SK-N-SH (cell line): ENCODE data around the gene CLDN7. TPM values are rescaled to one million over a fixed set of nuclear protein-coding genes. Genes with fewer than 3 reads are reported as not detected.

ENCODE experiments used
- CTCF ChIA-PET: fragments of 300-600, 350-600 bp; formaldehyde crosslinking; extraction: SDS; loops from one replicate; lab custom pipeline; 2021; lab: Yijun Ruan, JAX
- POLR2A ChIA-PET: fragments of 350-600 bp; sonication (Branson Sonifier 250); formaldehyde crosslinking; extraction: SDS; loops from one replicate; lab custom pipeline; 2020; ENCODE audit warnings: antibody characterized with exemption, inconsistent platforms; lab: Yijun Ruan, JAX
- DNase-seq: peaks from one replicate; pipeline ENCODE4 v3.0.0; 2012
- H2AFZ ChIP-seq: fragments of 200-600 bp; sonication (generic); 2 replicates; pipeline ENCODE4 v1.8.1; 2016; ENCODE audit warnings: antibody characterized with exemption, mild to moderate bottlenecking, low read depth
- H3F3A ChIP-seq: fragments of 200-600 bp; sonication (generic); replicated peaks from 2 replicates; pipeline ENCODE3; 2016; ENCODE audit warnings: antibody characterized with exemption, mild to moderate bottlenecking; ENCODE audit not compliant: insufficient read depth
- H3K27ac ChIP-seq, 2 experiments: fragments of 200-500 bp in 1 of 2; fragments of 200-600 bp in 1 of 2; sonication (Bioruptor generic) in 1 of 2; sonication (generic), shearing (Covaris generic) in 1 of 2; 2 replicates each; pipeline versions ENCODE4 v1.5.1 to v1.6.1; 2014 to 2016; ENCODE audit warnings: low read depth in 2 of 2, inconsistent platforms in 1 of 2, low read length in 1 of 2, mild to moderate bottlenecking in 1 of 2, mixed read lengths in 1 of 2
- H3K27me3 ChIP-seq: fragments of 200-600 bp; sonication (generic), shearing (Covaris generic); 2 replicates; pipeline ENCODE4 v1.6.1; 2016; ENCODE audit warnings: mixed run types; ENCODE audit not compliant: insufficient read depth
- H3K36me3 ChIP-seq, 2 experiments: fragments of 200-500 bp in 1 of 2; fragments of 200-600 bp in 1 of 2; sonication (Bioruptor generic) in 1 of 2; sonication (generic) in 1 of 2; replicated peaks in 1 of 2; 2 replicates each; pipeline versions ENCODE3 to v1.5.1; 2014 to 2016; ENCODE audit warnings: low read length in 1 of 2, mild to moderate bottlenecking in 1 of 2; ENCODE audit not compliant: insufficient read depth in 2 of 2, control insufficient read depth in 1 of 2
- H3K4me1 ChIP-seq, 2 experiments: fragments of 200-500 bp in 1 of 2; fragments of 200-600 bp in 1 of 2; sonication (Bioruptor generic) in 1 of 2; sonication (generic), shearing (Covaris generic) in 1 of 2; 2 replicates each; pipeline versions ENCODE4 v1.5.1 to v1.6.1; 2014 to 2016; ENCODE audit warnings: low read depth in 1 of 2, low read length in 1 of 2, mixed run types in 1 of 2; ENCODE audit not compliant: insufficient read depth in 2 of 2, control insufficient read depth in 1 of 2
- H3K4me2 ChIP-seq: fragments of 200-600 bp; sonication (generic), shearing (Covaris generic); 2 replicates; pipeline ENCODE4 v1.6.1; 2017; ENCODE audit warnings: mixed run types
- H3K4me3 ChIP-seq, 2 experiments: fragments of 200-500 bp in 1 of 2; fragments of 200-600 bp in 1 of 2; sonication (Bioruptor generic) in 1 of 2; sonication (generic), shearing (Covaris generic) in 1 of 2; 2 replicates each; pipeline versions ENCODE4 v1.5.1 to v1.8.1; 2014 to 2016; ENCODE audit warnings: low read depth in 2 of 2, inconsistent platforms in 1 of 2, low read length in 1 of 2, mild to moderate bottlenecking in 1 of 2, mixed read lengths in 1 of 2, moderate library complexity in 1 of 2
- H3K79me2 ChIP-seq: fragments of 200-600 bp; sonication (generic); 2 replicates; pipeline ENCODE4 v1.8.1; 2017; ENCODE audit warnings: mild to moderate bottlenecking; ENCODE audit not compliant: insufficient read depth
- H3K9ac ChIP-seq: fragments of 200-600 bp; sonication (generic); 2 replicates; pipeline ENCODE4 v1.6.1; 2017; ENCODE audit warnings: mixed run types
- H3K9me2 ChIP-seq: fragments of 200-600 bp; sonication (generic); 2 replicates; pipeline ENCODE4 v1.6.1; 2017; ENCODE audit warnings: mixed run types
- H3K9me3 ChIP-seq: fragments of 200-600 bp; sonication (generic); 2 replicates; pipeline ENCODE4 v1.6.1; 2017; ENCODE audit warnings: mixed run types, mild to moderate bottlenecking, moderate library complexity
- H4K20me1 ChIP-seq: fragments of 200-600 bp; sonication (generic); 2 replicates; pipeline ENCODE4 v1.6.1; 2017; ENCODE audit warnings: mild to moderate bottlenecking, mixed run types; ENCODE audit not compliant: insufficient read depth
- CHD2 ChIP-seq: fragments of 150-350 bp; IDR thresholded peaks from 2 replicates; pipeline ENCODE4 v1.6.1; 2018; ENCODE audit warnings: low read length; ENCODE audit not compliant: partially characterized antibody
- ELF1 ChIP-seq: IDR thresholded peaks from 2 replicates; pipeline ENCODE4 v1.4.0; 2012
- EP300 ChIP-seq, 2 experiments: IDR thresholded peaks; 2 replicates each; pipeline versions ENCODE4 v1.4.0 to v1.6.1; 2012; ENCODE audit warnings: borderline replicate concordance in 1 of 2, low read depth in 1 of 2, low read length in 1 of 2
- FOSL2 ChIP-seq: IDR thresholded peaks from 2 replicates; pipeline ENCODE4 v1.4.0; 2012; ENCODE audit warnings: low read depth, mild to moderate bottlenecking, moderate library complexity, borderline replicate concordance
- GATA2 ChIP-seq: sonication (generic); formaldehyde crosslinking; IDR thresholded peaks from 2 replicates; pipeline ENCODE4 v1.5.0; 2020; ENCODE audit warnings: mild to moderate bottlenecking, missing genetic modification reagents
- MEF2A ChIP-seq: IDR thresholded peaks from 2 replicates; pipeline ENCODE4 v1.4.0; 2012; ENCODE audit warnings: low read depth, borderline replicate concordance
- MXI1 ChIP-seq: IDR thresholded peaks from 2 replicates; pipeline ENCODE4 v1.6.1; 2012; ENCODE audit warnings: mild to moderate bottlenecking, low read depth, low read length, improper control_type of control experiment
- NFIC ChIP-seq: IDR thresholded peaks from 2 replicates; pipeline ENCODE4 v1.4.0; 2012; ENCODE audit warnings: borderline replicate concordance
- NRF1 ChIP-seq: IDR thresholded peaks from 2 replicates; pipeline ENCODE4 v1.6.1; 2012; ENCODE audit warnings: low read depth, mild to moderate bottlenecking, low read length
- RAD21 ChIP-seq: IDR thresholded peaks from 2 replicates; pipeline ENCODE4 v1.6.1; 2012; ENCODE audit warnings: mild to moderate bottlenecking, low read length
- RCOR1 ChIP-seq: fragments of 150-350 bp; IDR thresholded peaks from 2 replicates; pipeline ENCODE4 v1.6.1; 2017; ENCODE audit warnings: antibody characterized with exemption, low read length
- SIN3A ChIP-seq: IDR thresholded peaks from 2 replicates; pipeline ENCODE4 v1.6.1; 2012; ENCODE audit warnings: low read depth, mild to moderate bottlenecking, low read length, moderate library complexity, borderline replicate concordance
- SMC3 ChIP-seq: IDR thresholded peaks from 2 replicates; pipeline ENCODE4 v1.6.1; 2012; ENCODE audit warnings: low read depth, low read length, improper control_type of control experiment
- TEAD4 ChIP-seq: IDR thresholded peaks from 2 replicates; pipeline ENCODE4 v1.4.0; 2012; ENCODE audit warnings: mild to moderate bottlenecking, borderline replicate concordance; ENCODE audit not compliant: insufficient read depth
- WGBS: methylation state at CpG from one replicate; pipeline ENCODE4 v1.1.6; 2017; ENCODE audit warnings: low lambda C conversion rate; 5-methylcytosine and 5-hydroxymethylcytosine counted together
- polyA plus RNA-seq, 3 experiments: library from polyadenylated mRNA; depleted of rRNA; stranded (reverse); fragments of >200 nt; gene quantifications; 2 replicates each; pipeline ENCODE4 v1.2.3, GENCODE V29; 2012
- TF ChIP-seq, protein P1 (sequence below): IDR thresholded peaks from 2 replicates; pipeline ENCODE4 v1.4.0; 2012; ENCODE audit warnings: low read depth, borderline replicate concordance
- TF ChIP-seq, protein P2 (sequence below): IDR thresholded peaks from 2 replicates; pipeline ENCODE4 v1.4.0; 2012; ENCODE audit warnings: low read depth
- TF ChIP-seq, protein P3 (sequence below): fragments of 200-600 bp; sonication (generic); IDR thresholded peaks from 2 replicates; pipeline ENCODE4 v1.6.1; 2017; ENCODE audit warnings: antibody characterized with exemption, mild to moderate bottlenecking, moderate library complexity
- TF ChIP-seq, protein P4 (sequence below): IDR thresholded peaks from 2 replicates; pipeline ENCODE4; 2012
- TF ChIP-seq, protein P5 (sequence below): fragments of 150-350 bp; IDR thresholded peaks from 2 replicates; pipeline ENCODE4 v1.6.1; 2016; ENCODE audit warnings: mild to moderate bottlenecking, low read depth, low read length

CLDN7 gene
- polyA plus RNA-seq, 1 of the 3 experiments (the other 2 are of a cell fraction) = 5.0 TPM

DNA sequence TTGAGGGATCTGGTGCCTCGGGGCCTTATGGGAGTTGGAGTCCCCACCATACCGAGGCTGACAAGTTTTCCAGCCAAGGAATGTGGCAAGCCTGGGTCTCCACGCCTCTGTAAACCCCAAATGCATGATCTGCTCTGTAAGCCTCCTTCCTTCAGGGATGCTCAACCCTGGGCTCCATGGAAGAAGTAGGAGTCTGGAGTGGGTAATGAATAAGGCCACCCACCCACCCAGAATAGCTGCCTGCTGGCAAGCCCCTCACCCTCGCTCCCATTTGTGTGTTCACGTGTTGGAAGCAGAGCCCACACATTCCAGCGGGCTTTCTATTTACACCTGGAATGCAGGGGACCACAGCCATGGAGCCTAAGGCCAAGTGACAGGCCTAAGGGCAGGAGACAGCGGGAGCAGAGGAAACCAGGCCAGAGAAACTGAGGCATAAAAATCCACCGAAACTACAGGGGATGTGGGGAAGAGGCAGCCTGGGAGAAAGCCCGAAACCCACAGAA lies 47.1 kb downstream of the CLDN7 start:
- Histone ChIP-seq H3K9ac (peak overlapping the region; percentile 58; the same call in 1 of the 2 replicates), H3K79me2 (peaks cover 54% of the 10 kb centered on the region), H3K27me3 (no peaks in the 10 kb centered on the region), H3K27ac (peak overlapping the region; percentile 88 to 96), H4K20me1 (peaks cover 28% of the 10 kb centered on the region), H3K4me2 (peak overlapping the region; percentile 97), H3F3A (peaks cover 41% of the 10 kb centered on the region), H3K4me1 (peaks cover 26 to 55% of the 10 kb centered on the region in 2 experiments; a peak in 3 of 4 replicates), H3K36me3 (no peaks in the 10 kb centered on the region), H3K9me3 (no peaks in the 10 kb centered on the region), H3K4me3 (peak overlapping the region; percentile 56 to 64), H3K9me2 (no peaks in the 10 kb centered on the region), H2AFZ (no peak overlapping the region)
- DNase-seq = no peak
- WGBS = 11% methylated on average over 9 of the region's 9 CpGs
- no peak for TF ChIP-seq RAD21
- TF ChIP-seq ELF1 = no peak
- TF ChIP-seq MEF2A = no peak
- TF ChIP-seq GATA2 = no peak
- no peak; the same call in 1 of the 2 replicates for TF ChIP-seq RCOR1
- no peak for TF ChIP-seq CHD2
- no peak for TF ChIP-seq FOSL2
- TF ChIP-seq TEAD4 = no peak
- TF ChIP-seq, protein P1, sequence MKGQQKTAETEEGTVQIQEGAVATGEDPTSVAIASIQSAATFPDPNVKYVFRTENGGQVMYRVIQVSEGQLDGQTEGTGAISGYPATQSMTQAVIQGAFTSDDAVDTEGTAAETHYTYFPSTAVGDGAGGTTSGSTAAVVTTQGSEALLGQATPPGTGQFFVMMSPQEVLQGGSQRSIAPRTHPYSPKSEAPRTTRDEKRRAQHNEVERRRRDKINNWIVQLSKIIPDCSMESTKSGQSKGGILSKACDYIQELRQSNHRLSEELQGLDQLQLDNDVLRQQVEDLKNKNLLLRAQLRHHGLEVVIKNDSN = no peak
- no peak; the same call in 1 of the 2 replicates for TF ChIP-seq MXI1
- TF ChIP-seq, protein P2, sequence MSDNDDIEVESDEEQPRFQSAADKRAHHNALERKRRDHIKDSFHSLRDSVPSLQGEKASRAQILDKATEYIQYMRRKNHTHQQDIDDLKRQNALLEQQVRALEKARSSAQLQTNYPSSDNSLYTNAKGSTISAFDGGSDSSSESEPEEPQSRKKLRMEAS = no peak
- no peak for TF ChIP-seq NFIC
- no peak for TF ChIP-seq NRF1
- ChIA-PET POLR2A (interaction anchor here (0.9 to 1.7 kb wide), 6 partner anchors 9 to 202 kb away, joined by 3 to 6 read pairs (median 5); partner anchors contain the start of genes DVL2, GABARAP, PHF23 and RNASEK), CTCF (interaction anchor here (1.0 to 3.7 kb wide), 10 partner anchors 8 to 170 kb away, joined by 3 to 37 read pairs (median 6); partner anchors contain the start of genes DVL2 and GABARAP)

DNA sequence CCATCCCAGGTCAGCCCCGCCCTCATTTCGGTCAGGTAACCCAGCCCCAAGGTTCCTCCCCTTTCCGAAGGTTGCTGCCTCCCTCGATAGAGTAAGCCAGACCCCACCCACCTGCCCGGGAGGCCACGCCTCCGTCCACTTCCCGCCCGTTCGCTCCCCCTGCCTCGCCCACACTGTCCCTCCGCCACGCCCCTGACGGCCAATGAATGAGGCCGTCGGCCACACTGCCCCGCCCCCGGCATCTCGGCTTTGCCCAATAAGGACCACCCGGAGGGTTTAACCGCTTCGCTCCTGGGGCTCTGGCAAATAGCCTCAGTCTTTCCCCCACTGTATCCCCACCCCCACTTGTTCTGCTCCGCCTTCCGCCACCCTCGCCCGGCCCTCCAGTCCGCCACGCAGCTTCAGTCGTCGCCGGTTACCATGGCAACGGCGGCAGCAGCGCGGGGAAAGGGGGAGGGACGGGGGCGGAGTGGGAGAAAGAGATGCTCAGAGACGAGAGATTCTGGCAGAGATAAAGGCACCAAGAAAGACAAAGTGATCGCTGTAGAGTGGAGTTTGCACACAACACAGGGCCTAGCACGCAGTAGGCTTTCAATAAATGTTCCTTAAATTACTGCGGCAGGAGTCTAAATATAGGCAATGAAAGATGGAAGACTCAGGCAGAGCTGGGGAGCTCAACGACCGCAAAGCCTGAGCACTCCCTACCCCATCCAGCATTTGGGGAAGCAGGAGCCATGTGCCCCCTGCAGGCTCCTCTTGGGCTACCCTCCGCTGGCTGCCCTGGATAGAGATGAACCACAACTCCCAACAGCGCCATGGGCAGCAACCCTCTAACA lies 47.8 kb downstream of the CLDN7 start:
- Histone ChIP-seq H3K4me3 (peak overlapping the region; percentile 56 to 64), H2AFZ (no peak overlapping the region), H3K9me3 (no peaks in the 10 kb centered on the region), H3F3A (peaks cover 40% of the 10 kb centered on the region), H3K9me2 (no peaks in the 10 kb centered on the region), H3K9ac (peak overlapping the region; percentile 58; the same call in 1 of the 2 replicates), H3K36me3 (no peaks in the 10 kb centered on the region), H3K27ac (peak overlapping the region; percentile 88 to 96), H4K20me1 (peaks cover 34% of the 10 kb centered on the region), H3K4me1 (peaks cover 26 to 54% of the 10 kb centered on the region in 2 experiments; a peak in 3 of 4 replicates), H3K27me3 (no peaks in the 10 kb centered on the region), H3K79me2 (peaks cover 57% of the 10 kb centered on the region), H3K4me2 (peak overlapping the region; percentile 97)
- WGBS = under 1% methylated on average over 44 of the region's 45 CpGs
- ChIA-PET POLR2A (interaction anchor here (0.9 to 1.7 kb wide), 6 partner anchors 10 to 202 kb away, joined by 3 to 6 read pairs (median 4); partner anchors contain the start of genes DVL2, GABARAP, PHF23 and RNASEK), CTCF (interaction anchor here (0.5 to 3.7 kb wide), 24 partner anchors 9 to 170 kb away, joined by 3 to 37 read pairs (median 4); partner anchors contain the start of genes CTDNEP1, DVL2, GABARAP and SLC16A11)
- DNase-seq = peak; percentile 91
- TF ChIP-seq SMC3 (no peak), SIN3A (peak; percentile 10; the same call in 1 of the 2 replicates), ELF1 (0 out of 2 replicates have a peak, but pooled peaks have one; percentile 15), EP300 (IDR thresholded peaks at IDR 0.05; ENCODE audit: borderline replicate concordance in 1 of 2, low read depth in 1 of 2, low read length in 1 of 2) (no peak; a peak in 1 of 4 replicates), RAD21 (peak; percentile 24; the same call in 1 of the 2 replicates)
- TF ChIP-seq, protein P3, sequence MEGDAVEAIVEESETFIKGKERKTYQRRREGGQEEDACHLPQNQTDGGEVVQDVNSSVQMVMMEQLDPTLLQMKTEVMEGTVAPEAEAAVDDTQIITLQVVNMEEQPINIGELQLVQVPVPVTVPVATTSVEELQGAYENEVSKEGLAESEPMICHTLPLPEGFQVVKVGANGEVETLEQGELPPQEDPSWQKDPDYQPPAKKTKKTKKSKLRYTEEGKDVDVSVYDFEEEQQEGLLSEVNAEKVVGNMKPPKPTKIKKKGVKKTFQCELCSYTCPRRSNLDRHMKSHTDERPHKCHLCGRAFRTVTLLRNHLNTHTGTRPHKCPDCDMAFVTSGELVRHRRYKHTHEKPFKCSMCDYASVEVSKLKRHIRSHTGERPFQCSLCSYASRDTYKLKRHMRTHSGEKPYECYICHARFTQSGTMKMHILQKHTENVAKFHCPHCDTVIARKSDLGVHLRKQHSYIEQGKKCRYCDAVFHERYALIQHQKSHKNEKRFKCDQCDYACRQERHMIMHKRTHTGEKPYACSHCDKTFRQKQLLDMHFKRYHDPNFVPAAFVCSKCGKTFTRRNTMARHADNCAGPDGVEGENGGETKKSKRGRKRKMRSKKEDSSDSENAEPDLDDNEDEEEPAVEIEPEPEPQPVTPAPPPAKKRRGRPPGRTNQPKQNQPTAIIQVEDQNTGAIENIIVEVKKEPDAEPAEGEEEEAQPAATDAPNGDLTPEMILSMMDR = peak; percentile 64
- TF ChIP-seq, protein P4, sequence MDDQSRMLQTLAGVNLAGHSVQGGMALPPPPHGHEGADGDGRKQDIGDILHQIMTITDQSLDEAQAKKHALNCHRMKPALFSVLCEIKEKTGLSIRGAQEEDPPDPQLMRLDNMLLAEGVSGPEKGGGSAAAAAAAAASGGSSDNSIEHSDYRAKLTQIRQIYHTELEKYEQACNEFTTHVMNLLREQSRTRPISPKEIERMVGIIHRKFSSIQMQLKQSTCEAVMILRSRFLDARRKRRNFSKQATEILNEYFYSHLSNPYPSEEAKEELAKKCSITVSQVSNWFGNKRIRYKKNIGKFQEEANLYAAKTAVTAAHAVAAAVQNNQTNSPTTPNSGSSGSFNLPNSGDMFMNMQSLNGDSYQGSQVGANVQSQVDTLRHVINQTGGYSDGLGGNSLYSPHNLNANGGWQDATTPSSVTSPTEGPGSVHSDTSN = peak; percentile 53
- TF ChIP-seq, protein P5, sequence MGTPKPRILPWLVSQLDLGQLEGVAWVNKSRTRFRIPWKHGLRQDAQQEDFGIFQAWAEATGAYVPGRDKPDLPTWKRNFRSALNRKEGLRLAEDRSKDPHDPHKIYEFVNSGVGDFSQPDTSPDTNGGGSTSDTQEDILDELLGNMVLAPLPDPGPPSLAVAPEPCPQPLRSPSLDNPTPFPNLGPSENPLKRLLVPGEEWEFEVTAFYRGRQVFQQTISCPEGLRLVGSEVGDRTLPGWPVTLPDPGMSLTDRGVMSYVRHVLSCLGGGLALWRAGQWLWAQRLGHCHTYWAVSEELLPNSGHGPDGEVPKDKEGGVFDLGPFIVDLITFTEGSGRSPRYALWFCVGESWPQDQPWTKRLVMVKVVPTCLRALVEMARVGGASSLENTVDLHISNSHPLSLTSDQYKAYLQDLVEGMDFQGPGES = peak; percentile 47; the same call in 1 of the 2 replicates
- TF ChIP-seq, protein P1 = no peak
